HG03354 (cell line): Measurements from ENCODE around the gene CEPT1.
"Not testable (repeated sequence)": the region's sequence is repeated elsewhere in the genome, so short reads cannot be mapped to it uniquely, and the experiment has no call there.

Source experiments
- ATAC-seq: cut with Tn5 transposase; IDR thresholded peaks from one replicate; pipeline ENCODE4 v1.9.1; 2021; ENCODE audit warnings: mild to moderate bottlenecking; ENCODE audit not compliant: unreplicated experiment, poor library complexity, severe bottlenecking

Gene CEPT1

GRCh38 chr1:111139956-111140679, at the start of gene CEPT1, which contains the start of gene DRAM2:
TSS of gene CEPT1 (plus strand) at chr1:111140223. CDS start at chr1:111147715, 7,492 bp downstream.
TSS of gene DRAM2 (minus strand) at chr1:111140093. CDS start at chr1:111131554, 8,539 bp downstream.
- ATAC-seq: peak; percentile 78

- not testable (repeated sequence) for ATAC-seq
Measured at GRCh38 chr1:111095421-111095820, 44.6 kb upstream of the CEPT1 start.

GRCh38 chr1:111097356-111098099, 42.5 kb upstream of the CEPT1 start:
- ATAC-seq: no peak

- ATAC-seq: no peak
Measured at GRCh38 chr1:111099289-111099688, 40.7 kb upstream of the CEPT1 start.

GRCh38 chr1:111101854-111102642, 38.0 kb upstream of the CEPT1 start:
- ATAC-seq: no peak

GRCh38 chr1:111104981-111105380, 35.0 kb upstream of the CEPT1 start:
- ATAC-seq: no peak

GRCh38 chr1:111110197-111110899, 29.7 kb upstream of the CEPT1 start:
- ATAC-seq: no peak

GRCh38 chr1:111116496-111116895, 23.5 kb upstream of the CEPT1 start:
- ATAC-seq: no peak

- no peak for ATAC-seq
Measured at GRCh38 chr1:111126354-111126753, 13.7 kb upstream of the CEPT1 start.

GRCh38 chr1:111127923-111128643, 11.9 kb upstream of the CEPT1 start:
- ATAC-seq: peak; percentile 89

DNA sequence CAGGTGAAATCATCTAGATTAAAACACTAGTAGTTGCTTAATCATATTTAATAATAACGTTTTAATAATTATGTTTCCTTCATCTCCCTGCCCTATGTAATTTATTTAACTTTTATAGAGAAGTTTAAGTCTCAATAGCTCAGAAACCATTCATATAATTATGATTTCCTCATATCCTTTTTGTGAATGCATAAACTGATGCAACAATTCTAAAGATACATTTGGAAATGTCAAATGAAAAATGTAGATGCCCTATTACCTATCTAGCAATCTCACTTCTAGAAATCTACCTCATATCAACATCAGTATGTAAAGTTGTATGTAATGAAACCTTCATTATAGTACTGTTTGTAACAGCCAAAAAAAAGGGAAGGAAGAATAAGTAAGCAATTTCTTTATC, 10.6 kb upstream of the CEPT1 start:
- ATAC-seq: no peak

- ATAC-seq: no peak
Measured at GRCh38 chr1:111131693-111132092, 8.3 kb upstream of the CEPT1 start.

GRCh38 chr1:111133866-111134265, 6.2 kb upstream of the CEPT1 start:
- ATAC-seq: no peak

- ATAC-seq: peak; percentile 60
Measured at GRCh38 chr1:111139324-111139955, 583 bp upstream of the CEPT1 start.

GRCh38 chr1:111140680-111140967, 601 bp downstream of the CEPT1 start:
- no peak for ATAC-seq

GRCh38 chr1:111141245-111142220, 1.5 kb downstream of the CEPT1 start:
- ATAC-seq: no peak

GRCh38 chr1:111142356-111142975, 2.4 kb downstream of the CEPT1 start:
- no peak for ATAC-seq
